HG03558 (cell line): ENCODE results near the gene TRAPPC5.

Experiments used
- ATAC-seq: cut with Tn5 transposase; IDR thresholded peaks from one replicate; pipeline ENCODE4 v1.9.1; 2021; ENCODE audit warnings: moderate number of reproducible peaks; ENCODE audit not compliant: unreplicated experiment; ENCODE audit errors: extremely low read depth

Gene TRAPPC5

DNA sequence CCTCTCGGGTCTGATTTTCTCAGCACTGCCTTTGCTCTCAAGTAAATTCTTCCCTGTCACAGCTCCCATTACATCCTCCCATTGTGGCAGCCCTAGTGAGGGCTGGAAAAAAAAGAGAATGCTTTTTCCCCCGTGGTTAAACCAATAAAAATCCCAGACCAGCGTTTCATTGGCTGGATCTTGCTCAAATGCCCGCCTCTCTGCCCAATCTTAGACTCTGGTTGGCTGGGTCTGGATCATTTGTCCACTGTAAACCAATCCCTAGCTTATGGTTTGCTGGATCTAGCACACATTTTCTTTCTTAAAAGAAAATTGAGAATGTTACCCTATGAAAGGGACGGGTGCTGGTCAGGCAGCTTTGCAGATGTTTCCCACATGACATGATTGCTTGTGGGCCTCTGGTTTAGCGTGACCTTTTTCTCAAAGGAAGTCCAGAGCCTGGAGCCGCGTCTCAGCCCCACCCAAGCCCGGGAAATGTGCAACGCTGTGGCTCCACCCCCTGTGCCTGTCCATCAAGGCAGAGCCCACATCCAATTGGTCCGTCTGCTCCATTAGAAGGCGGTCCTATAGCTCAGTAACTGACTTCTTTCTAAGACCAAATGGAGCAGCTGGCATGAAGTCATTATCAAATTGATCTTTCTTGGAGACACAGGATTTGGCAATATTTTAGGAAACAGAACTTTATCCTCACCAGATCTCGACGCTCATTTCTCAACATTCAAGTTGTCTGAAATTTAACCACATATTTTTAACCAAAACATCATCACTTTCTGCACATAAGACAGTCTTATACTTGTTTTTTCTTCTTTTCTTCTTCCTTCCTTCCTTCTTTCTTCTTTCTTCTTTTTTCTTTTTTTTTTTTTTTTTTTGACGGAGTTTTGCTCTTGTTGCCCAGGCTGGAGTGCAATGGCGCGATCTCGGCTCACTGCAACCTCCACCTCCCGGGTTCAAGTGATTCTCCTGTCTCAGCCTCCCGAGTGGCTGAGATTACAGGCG lies 6.3 kb upstream of the TRAPPC5 start:
- no peak for ATAC-seq

DNA sequence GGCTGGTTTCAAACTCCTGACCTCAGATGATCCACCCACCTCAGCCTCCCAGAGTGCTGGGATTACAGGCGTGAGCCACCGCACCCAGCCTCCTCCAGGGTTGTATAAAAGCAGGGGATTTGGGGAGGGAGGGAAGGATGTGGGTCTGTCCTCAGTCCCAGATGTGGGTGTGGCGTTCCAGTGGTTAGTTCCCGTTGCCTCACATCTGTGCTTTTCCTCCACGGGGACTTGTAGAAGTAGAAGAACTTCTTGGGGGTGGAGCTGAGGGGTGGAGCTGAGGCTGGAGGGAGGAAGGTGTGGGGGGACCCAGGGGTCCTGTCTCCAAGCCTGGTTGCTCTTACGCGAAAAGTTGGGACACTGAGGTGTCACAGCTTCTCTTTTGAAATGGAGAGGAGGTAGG lies 4.3 kb upstream of the TRAPPC5 start:
- no peak for ATAC-seq

DNA sequence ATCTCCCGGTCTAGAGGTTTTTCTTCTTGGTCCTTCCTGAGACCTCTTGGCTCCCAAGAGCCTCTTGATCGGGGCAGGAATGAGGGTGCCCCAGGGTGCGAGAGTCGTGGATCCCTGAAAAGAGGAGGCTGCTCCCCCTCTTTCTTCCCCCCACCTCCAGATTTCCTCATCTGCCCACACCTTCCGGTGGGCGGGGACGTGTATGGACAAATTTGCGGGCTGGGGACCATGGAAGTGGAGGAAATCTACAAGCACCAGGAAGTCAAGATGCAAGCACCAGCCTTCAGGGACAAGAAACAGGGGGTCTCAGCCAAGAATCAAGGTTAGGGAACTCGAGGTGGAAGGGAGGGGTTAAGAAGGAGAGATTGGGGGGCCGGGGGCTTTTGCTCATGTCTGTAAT lies 3.8 kb upstream of the TRAPPC5 start, which contains the start of gene MCEMP1:
TSS of gene MCEMP1 (plus strand) at position 237 of the 400 bp plus-strand sequence. CDS start at position 268, 31 bp downstream.
- ATAC-seq = no peak

DNA sequence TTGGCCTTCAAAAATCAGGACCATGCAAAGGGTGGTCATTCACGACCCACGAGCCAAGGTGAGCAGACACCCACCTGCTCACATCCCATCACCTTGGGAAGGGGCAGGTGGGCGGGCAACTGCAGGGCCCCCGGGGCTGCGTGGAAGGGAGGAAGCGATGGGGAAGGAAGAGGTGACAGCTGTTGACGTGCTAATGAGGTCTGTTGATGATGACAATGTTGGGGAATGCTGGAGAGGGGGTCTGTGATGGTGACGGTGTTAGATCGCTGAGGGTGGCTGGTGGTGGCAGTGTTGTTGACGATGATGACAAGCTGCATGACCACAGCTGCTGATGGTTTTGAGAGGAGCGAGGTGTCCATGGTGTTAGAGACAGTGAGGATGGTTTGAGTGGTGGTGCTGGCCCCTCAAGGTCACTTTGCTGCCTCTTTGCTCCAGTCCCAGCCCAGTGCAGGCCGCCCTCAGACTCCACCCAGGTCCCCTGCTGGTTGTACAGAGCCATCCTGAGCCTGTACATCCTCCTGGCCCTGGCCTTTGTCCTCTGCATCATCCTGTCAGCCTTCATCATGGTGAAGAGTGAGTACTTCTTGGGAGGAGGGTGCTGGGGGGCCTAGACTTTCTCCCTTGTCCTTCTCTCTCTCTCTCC lies 2.8 kb upstream of the TRAPPC5 start:
- ATAC-seq = no peak

DNA sequence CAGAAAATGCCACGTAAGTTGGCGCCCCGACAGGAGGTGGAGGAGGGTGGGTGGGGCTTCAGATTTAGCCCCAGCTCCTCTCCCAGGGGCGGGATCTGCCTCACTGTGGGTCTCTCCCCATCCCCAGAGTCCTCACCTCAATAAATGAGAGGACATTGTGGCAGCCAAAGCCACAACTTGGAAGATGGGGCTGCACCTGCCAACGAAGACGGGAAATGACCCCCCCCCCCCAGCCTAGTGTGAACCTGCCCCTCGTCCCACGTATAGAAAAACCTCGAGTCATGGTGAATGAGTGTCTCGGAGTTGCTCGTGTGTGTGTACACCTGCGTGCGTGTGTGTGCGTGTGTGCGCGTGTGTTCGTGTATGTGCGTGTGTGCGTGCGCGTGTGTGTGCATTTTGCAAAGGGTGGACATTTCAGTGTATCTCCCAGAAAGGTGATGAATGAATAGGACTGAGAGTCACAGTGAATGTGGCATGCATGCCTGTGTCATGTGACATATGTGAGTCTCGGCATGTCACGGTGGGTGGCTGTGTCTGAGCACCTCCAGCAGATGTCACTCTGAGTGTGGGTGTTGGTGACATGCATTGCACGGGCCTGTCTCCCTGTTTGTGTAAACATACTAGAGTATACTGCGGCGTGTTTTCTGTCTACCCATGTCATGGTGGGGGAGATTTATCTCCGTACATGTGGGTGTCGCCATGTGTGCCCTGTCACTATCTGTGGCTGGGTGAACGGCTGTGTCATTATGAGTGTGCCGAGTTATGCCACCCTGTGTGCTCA lies 1.5 kb upstream of the TRAPPC5 start:
- ATAC-seq = no peak

DNA sequence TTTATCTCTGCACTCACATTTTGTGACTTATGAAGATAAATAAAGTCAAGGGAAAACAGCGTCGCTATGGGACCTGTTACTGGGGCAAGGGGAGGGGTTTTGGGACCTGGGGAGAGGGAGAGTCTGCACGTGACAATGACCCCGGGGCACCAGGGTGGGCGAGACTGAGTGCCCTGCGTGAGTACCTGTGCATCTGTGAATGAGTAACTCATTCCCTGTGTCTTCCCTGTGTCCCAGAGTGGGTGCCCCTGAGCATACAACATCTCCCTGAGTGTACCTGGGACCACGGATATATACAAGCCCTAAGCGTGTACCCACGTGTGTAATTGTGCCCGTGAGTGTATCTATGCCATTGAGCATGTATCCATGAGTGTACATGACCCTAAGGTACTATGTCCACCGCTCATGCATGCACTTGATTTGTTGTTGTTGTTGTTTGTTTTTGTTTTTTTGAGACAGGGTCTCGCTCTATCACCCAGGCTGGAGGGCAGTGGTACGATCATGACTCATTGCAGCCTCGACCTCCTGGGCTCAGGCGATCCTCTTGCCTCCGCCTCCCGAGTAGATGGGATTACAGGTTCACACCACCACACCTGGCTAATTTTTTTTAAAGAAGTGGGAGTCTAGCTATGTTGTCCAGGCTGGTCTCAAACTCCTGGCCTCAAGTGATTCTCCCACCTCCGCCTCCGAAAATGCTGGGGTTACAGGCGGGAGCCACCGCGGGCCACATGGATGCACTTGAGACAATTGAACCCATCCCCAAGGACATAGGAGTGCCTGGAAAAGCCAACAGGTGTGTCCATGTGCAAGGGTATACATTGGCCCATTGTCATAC lies 645 bp upstream of the TRAPPC5 start:
- no peak for ATAC-seq

DNA sequence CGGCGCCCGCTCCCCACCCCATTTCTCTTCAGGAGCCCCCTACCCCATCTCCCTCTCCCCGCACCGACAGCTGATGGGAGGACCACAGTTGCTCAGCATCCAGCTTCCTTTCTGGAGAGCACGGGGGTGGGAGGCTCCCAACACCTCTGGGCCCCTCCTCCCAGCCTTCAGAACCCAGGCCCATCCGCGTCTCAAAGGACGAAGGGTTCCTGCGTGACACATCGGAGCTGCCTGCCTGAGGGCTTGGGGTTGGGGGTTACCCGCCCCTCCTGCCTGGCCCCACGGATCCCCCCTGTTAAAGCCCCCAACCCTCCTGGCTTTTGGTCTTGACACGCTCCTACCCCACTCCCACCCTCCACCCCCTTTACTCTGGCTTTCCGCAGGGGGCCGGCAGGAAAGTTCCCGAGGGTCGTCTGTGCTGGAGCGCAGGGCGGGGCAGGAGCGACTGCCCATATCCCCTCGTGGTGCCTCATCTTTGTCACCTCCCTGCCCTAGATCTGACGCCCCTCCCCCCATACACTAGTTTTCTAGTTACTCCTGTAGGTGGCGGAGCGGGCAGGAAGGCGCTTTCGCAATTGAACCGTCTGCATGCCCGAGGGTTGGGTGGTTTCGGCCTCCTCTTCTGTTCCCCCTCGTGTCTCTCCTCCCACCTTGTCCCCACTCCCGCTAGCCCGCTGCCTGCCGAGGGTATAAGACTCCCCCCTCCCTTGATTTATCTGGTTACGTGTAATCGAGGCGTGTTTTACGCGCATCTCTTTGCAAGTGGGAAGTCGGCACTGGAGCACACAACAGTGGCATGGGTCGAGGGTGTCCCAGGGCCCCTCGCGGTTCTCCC lies 924 bp downstream of the TRAPPC5 start:
- no peak for ATAC-seq

DNA sequence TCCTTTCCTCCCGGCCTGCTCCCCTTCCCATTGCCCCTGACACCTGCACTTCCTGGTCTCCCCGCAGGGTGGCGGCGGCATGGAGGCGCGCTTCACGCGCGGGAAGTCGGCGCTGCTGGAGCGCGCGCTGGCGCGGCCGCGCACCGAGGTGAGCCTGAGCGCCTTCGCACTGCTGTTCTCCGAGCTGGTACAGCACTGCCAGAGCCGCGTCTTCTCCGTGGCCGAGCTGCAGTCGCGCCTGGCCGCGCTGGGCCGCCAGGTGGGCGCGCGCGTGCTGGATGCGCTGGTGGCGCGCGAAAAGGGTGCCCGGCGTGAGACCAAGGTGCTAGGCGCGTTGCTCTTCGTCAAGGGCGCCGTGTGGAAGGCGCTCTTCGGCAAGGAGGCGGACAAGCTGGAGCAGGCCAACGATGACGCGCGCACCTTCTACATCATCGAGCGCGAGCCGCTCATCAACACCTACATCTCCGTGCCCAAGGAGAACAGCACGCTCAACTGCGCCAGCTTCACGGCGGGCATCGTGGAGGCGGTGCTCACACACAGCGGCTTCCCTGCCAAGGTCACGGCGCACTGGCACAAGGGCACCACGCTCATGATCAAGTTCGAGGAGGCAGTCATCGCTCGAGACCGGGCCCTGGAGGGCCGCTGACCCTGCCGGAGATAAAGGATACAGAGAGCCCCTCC lies 1.7 kb downstream of the TRAPPC5 start:
- no peak for ATAC-seq

DNA sequence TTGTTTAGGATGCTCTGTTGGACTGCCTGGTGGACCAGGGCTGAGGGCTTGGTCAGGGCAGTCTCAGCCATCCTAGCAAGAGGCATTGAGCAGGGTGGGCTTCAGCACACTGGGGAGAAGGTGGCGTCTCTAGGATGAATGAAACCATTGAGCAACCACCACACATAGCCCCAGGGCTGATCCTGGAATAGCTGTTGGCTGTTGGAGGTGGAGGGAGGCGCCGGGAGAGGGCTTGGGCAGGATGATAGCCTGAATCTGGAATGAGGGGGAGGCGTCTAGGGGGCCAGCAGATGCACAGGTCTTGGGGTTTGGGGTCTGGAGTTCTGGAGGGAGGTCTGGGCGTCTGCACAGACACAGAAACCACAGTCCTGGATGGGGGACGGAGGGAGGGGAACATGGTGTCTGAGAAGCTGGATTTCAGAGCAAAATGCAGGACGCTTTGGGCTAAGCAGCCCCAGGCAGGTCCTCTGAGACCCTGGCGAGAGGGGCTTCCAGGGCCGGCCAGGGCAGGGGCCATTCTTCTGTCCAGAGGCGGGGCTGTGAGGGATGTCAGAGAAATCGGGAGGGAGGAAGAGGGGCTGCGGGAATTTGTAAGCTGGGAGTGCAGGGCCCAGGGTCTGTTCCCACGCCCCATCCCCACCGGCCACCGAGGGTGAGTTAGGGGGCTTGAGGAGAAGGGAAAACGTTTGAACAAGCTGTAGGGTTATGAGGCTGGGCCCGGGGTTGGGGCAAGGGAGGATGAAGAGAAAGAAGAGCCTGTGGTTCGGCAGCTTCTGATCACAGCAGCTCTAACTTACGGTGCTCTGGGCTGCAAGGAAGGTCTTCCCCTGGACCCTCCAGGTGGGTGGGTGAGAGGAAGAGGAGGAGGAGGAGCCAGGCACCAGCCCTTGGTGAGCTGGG lies 5.2 kb downstream of the TRAPPC5 start:
- ATAC-seq = no peak

DNA sequence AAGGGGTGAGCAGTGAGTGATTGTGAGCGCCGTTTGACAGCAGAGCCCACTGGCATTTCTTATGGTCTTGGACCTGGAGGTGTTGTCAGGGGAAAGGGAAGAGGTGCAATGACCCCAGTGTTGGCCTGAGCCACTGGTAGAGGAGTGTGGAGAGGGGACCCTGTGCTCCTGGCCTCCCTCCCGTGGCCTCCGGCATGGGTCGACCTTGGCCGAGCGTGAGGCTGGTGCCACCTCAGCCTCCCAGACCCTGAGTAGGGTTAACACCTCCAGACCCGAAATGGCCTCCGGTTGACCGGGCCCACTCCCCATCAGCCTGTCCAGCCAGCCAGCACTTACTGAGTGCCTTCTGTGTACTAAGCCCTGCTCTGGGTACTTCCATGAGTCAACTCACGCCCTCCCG lies 6.5 kb downstream of the TRAPPC5 start:
- no peak for ATAC-seq

DNA sequence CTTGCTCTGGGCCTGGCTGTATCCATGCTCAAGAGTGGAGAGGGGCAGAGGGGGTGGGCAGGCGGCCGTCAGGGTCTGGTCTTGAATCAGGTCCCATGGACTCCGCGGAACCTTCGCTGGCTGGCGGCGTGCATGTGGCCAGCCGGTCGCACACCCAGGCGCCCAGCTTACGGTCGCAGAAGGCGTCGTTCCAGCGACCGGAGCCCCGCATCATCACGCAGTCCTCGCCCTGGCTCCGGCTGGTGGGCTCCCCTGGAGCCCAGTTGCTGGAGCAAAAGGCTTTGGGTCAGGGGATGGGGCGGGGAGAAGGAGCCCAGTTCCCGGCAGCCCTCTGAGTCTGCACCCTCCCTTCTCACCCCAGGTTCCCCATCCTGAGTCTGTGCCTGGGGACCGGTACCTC lies 8.5 kb downstream of the TRAPPC5 start:
- ATAC-seq = no peak

DNA sequence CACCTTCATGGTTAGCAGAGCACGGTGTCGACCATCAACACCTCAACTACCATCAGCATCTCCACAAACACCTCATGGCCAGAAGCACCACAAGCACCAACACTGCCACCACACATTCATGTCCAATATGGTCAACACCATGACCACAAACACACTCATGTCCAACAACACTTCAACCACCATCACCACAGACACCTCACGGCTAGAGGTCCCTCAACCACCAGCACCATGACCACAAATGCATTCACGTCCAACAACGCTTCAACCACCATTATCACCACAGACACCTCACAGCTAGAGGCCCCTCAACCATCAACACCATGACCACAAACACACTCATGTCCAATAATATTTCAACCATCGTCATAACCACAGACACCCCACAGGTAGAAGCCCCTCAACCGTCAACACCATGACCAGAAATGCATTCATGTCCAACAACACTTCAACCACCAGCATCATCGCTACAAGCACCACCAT lies 10.2 kb downstream of the TRAPPC5 start:
- ATAC-seq = no peak

DNA sequence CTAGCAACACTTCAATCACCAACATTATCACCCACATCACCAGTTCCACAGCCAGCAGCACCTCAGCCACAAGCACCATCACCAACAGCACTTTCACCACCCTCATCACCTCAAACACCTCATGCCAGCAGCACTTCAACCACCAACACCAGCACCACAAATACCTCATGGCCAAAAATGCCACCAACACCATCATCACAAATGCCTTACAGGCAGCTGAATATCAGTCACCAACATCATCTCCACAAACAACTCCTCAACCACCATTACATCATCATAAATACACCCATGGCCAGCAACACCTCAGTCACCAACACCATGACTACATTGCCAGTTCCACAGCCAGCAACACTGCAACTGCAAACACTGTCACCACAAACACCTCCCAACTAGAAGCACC lies 10.9 kb downstream of the TRAPPC5 start:
- ATAC-seq = no peak

DNA sequence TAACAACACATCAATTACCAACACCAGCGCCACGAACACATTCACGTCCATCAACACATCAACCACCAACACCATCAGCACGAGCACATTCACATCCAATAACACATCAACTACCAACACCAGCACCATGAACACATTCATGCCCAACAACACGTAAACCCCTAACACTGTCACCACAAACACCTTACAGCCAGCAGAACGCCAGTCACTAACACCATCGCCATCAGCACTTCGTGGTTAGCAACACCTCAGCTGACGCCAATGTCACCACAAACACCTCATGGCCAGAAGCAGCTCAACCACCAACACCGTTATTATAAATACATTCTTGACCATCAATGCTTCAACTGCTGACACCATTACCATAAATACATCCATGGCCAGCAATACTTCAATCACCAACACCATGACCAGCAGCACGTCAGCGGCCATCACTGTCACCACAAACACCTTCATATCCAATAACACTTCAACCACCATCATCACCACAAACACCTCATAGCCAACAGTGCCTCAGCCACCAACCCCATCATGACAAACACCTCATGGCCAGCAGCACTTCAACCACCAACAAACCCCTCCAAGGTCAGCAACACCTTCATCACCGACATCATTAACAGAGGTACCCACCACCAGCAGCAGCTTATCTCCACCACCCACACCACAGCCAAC lies 11.9 kb downstream of the TRAPPC5 start:
- no peak for ATAC-seq

DNA sequence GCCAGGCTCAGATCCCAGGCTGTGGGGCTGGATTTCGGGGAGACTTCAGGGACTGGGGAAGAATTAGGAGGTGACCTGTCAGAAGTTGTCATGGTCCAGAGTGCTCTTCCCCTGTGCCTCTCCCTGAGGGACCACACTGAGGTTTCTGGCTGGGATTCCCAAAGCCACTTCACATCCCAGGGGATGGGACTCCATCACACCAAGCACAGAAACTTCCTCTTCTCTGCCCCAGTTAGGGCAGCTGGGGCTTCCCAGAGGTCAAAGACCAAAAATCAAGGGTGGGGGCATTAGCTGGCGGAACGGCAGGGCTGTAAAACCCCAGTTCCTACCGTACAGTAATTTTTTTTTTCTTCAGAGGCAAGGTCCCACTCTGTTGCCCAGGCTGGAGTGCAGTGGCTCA lies 13.9 kb downstream of the TRAPPC5 start:
- ATAC-seq = no peak

DNA sequence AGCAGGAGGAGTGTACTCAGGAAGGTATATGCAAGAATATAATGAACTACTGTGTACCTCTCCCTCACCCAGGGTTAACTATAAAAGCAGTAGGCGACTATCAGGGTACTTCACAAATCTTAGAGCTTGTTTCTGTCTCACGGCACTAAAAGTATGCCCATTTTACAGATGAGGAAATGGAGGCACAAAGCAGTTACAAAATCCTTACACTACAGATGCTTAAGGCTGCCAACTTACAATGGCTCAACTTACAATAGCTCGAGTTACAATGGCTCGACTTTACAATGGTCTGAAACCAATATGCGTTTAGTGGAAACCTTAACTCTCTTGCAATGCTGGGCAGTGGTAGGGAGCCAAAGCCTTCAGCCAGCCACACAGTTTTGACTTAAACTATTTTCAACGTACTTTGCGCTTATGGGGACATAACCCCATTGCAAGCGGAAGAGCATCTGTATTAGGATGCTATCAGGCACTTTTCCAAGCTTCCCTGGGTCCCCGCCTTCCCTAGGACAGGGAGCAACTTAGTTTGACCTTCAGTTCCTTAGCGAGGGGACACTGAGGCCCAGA lies 17.2 kb downstream of the TRAPPC5 start:
- ATAC-seq = no peak
